A549 (cell line): Measurements from ENCODE around the gene CER1. TPM values are rescaled to one million over a fixed set of nuclear protein-coding genes. Genes with fewer than 3 reads are reported as not detected.

Experiments used
- ATAC-seq, 2 experiments: fragments of 200-7000 bp in 1 of 2; fragments of >200 bp in 1 of 2; cut with Nextera tagmentation in 1 of 2; cut with Tn5 transposase in 1 of 2; 3 replicates each; pipeline versions ENCODE4 v1.8.0 to v1.9.1; 2018 to 2020; ENCODE audit warnings: mild to moderate bottlenecking in 1 of 2, moderate library complexity in 1 of 2
- CTCF ChIA-PET: fragments of 300-600 bp; sonication (Branson Sonifier 250); formaldehyde crosslinking; extraction: SDS; loops from one replicate; lab custom pipeline; 2021; ENCODE audit warnings: antibody characterized with exemption, inconsistent platforms; lab: Yijun Ruan, JAX
- POLR2A ChIA-PET: fragments of 350-600 bp; formaldehyde crosslinking; extraction: SDS; loops from one replicate; lab custom pipeline; 2021; ENCODE audit warnings: antibody characterized with exemption, inconsistent platforms; lab: Yijun Ruan, JAX
- DNase-seq, 2 experiments: peaks; one replicate each; pipeline versions ENCODE4 v3.0.0 to v3.0.0-alpha.2; 2011 to 2016; ENCODE audit warnings: low read depth in 1 of 2, low spot score in 1 of 2
- FAIRE-seq: peaks from 2 replicates; lab custom pipeline; 2011; peaks lifted over from hg19 to GRCh38; lab: Jason Lieb, UNC
- H3K27ac ChIP-seq, 2 experiments: fragments of >200 bp; sonication (Bioruptor Twin); formaldehyde crosslinking; 3 replicates each; pipeline ENCODE4 v1.5.1; 2016 to 2017
- H3K4me1 ChIP-seq: fragments of >200 bp; sonication (Bioruptor Twin); formaldehyde crosslinking; 3 replicates; pipeline ENCODE4 v1.6.1; 2016
- H3K4me2 ChIP-seq: fragments of >200 bp; sonication (Bioruptor Twin); formaldehyde crosslinking; 3 replicates; pipeline ENCODE4 v1.6.1; 2016
- H3K4me3 ChIP-seq: fragments of >200 bp; sonication (Bioruptor Twin); formaldehyde crosslinking; 3 replicates; pipeline ENCODE4 v1.5.1; 2016
- H3K9me3 ChIP-seq: fragments of >200 bp; sonication (Bioruptor Twin); formaldehyde crosslinking; 3 replicates; pipeline ENCODE4 v1.6.1; 2016
- ATOH8 ChIP-seq: fragments of 250-450 bp; sonication (Bioruptor Pico); IDR thresholded peaks from 2 replicates; pipeline ENCODE4 v1.5.0; 2020; ENCODE audit warnings: low read depth, mild to moderate bottlenecking, moderate library complexity
- CHD4 ChIP-seq: fragments of 200-600 bp; sonication (generic); IDR thresholded peaks from 2 replicates; pipeline ENCODE4 v1.6.1; 2016; ENCODE audit warnings: antibody characterized with exemption, mild to moderate bottlenecking, borderline replicate concordance
- E2F6 ChIP-seq: IDR thresholded peaks from 2 replicates; pipeline ENCODE4 v1.6.1; 2012; ENCODE audit warnings: low read depth, borderline replicate concordance
- EP300 ChIP-seq, 2 experiments: fragments of >200 bp; sonication (Bioruptor Twin); formaldehyde crosslinking; IDR thresholded peaks; 2 replicates in 1 of 2; 3 replicates in 1 of 2; pipeline ENCODE4 v1.6.1; 2016 to 2017
- ESRRA ChIP-seq: fragments of 150-350 bp; IDR thresholded peaks from 2 replicates; pipeline ENCODE4 v1.6.1; 2014; ENCODE audit warnings: mild to moderate bottlenecking, low read length, borderline replicate concordance
- GATA3 ChIP-seq: IDR thresholded peaks from 2 replicates; pipeline ENCODE4 v1.6.1; 2012; ENCODE audit warnings: borderline replicate concordance
- HDAC2 ChIP-seq: fragments of 200-600 bp; sonication (generic); IDR thresholded peaks from 2 replicates; pipeline ENCODE4 v1.6.1; 2016
- MAX ChIP-seq: IDR thresholded peaks from 2 replicates; pipeline ENCODE4 v1.6.1; 2012
- MYC ChIP-seq: IDR thresholded peaks from 2 replicates; pipeline ENCODE4 v1.6.1; 2012; ENCODE audit warnings: mild to moderate bottlenecking, inconsistent platforms, low read length, improper control_type of control experiment, borderline replicate concordance
- PHF8 ChIP-seq: fragments of 200-600 bp; sonication (generic); IDR thresholded peaks from 2 replicates; pipeline ENCODE4 v1.6.1; 2016; ENCODE audit warnings: low read depth, mild to moderate bottlenecking, antibody characterized with exemption, moderate library complexity, borderline replicate concordance
- POLR2AphosphoS2 ChIP-seq: conservative IDR thresholded peaks from 2 replicates; pipeline ENCODE4 v1.6.1; 2012; ENCODE audit warnings: low read length, improper control_type of control experiment, inconsistent platforms
- RAD21 ChIP-seq, 2 experiments: fragments of >200 bp in 1 of 2; sonication (Bioruptor Twin) in 1 of 2; formaldehyde crosslinking in 1 of 2; IDR thresholded peaks in 1 of 2; conservative IDR thresholded peaks in 1 of 2; 2 replicates in 1 of 2; 3 replicates in 1 of 2; pipeline ENCODE4 v1.6.1; 2012 to 2018; ENCODE audit warnings: inconsistent platforms in 1 of 2
- RARB ChIP-seq: fragments of 250-450 bp; sonication (Bioruptor Pico); IDR thresholded peaks from 2 replicates; pipeline ENCODE4 v1.8.0; 2021; ENCODE audit warnings: mild to moderate bottlenecking, moderate library complexity
- RFX5 ChIP-seq: fragments of 450-650 bp; IDR thresholded peaks from 2 replicates; pipeline ENCODE4 v1.7.1; 2014; ENCODE audit warnings: antibody characterized with exemption, mild to moderate bottlenecking, moderate library complexity
- RNF2 ChIP-seq: fragments of 200-600 bp; sonication (generic); IDR thresholded peaks from 2 replicates; pipeline ENCODE4 v1.6.1; 2016; ENCODE audit warnings: low read depth, mild to moderate bottlenecking, antibody characterized with exemption, moderate library complexity, borderline replicate concordance
- SREBF2 ChIP-seq: fragments of 450-650 bp; IDR thresholded peaks from 2 replicates; pipeline ENCODE4 v1.6.1; 2014; ENCODE audit warnings: mild to moderate bottlenecking, moderate library complexity
- ZNF302 ChIP-seq: fragments of 250-450 bp; sonication (Bioruptor Pico); IDR thresholded peaks from 2 replicates; pipeline ENCODE4 v1.9.0; 2021; ENCODE audit warnings: inconsistent platforms, mild to moderate bottlenecking, moderate library complexity
- WGBS: methylation state at CpG from one replicate; pipeline ENCODE4 v1.1.6; 2017; ENCODE audit errors: missing lambda C conversion rate; 5-methylcytosine and 5-hydroxymethylcytosine counted together
- polyA plus RNA-seq, 4 experiments: library from polyadenylated mRNA; depleted of rRNA in 3 of 4; stranded (reverse); fragments of >200 nt; fragmentation: RNase III in 1 of 4; extraction: RNeasy Plus Mini Kit Qiagen cat#74134 plus additional on column Dnase treatment in 1 of 4; gene quantifications; 2 replicates in 3 of 4; 3 replicates in 1 of 4; pipeline ENCODE4 v1.2.3, GENCODE V29; 2011 to 2017
- TF ChIP-seq, protein P1 (sequence below): fragments of 250-450 bp; sonication (Bioruptor Pico); IDR thresholded peaks from 2 replicates; pipeline ENCODE4 v1.5.0; 2021; ENCODE audit warnings: mild to moderate bottlenecking, moderate library complexity, borderline replicate concordance
- TF ChIP-seq, protein P2 (sequence below): fragments of >200 bp; sonication (Bioruptor Twin); formaldehyde crosslinking; IDR thresholded peaks from 3 replicates; pipeline ENCODE4 v1.5.1; 2016

CER1 gene
- polyA plus RNA-seq, 2 of the 4 experiments (the other 2 are of a cell fraction), result not detected

DNA sequence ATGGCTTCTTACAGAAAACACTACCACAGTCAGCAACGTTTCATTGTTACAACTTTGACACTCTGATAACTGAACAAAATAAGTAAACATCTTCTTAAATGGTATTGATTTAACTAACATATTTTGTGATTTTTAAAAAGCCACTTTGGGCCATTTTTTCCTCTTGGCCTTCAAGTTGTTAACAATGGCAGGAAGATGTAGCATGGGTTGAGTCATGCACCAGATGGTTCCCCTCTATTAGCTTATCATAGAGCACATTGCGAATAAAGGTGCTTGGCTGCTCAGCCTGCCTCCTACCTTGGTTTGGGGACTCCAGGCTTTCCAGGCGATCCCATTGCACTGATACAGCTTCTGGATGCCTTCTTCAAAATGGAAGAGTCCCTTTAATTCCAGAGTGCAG lies 24.1 kb upstream of the CER1 start (continued):
- TF ChIP-seq, protein P1, sequence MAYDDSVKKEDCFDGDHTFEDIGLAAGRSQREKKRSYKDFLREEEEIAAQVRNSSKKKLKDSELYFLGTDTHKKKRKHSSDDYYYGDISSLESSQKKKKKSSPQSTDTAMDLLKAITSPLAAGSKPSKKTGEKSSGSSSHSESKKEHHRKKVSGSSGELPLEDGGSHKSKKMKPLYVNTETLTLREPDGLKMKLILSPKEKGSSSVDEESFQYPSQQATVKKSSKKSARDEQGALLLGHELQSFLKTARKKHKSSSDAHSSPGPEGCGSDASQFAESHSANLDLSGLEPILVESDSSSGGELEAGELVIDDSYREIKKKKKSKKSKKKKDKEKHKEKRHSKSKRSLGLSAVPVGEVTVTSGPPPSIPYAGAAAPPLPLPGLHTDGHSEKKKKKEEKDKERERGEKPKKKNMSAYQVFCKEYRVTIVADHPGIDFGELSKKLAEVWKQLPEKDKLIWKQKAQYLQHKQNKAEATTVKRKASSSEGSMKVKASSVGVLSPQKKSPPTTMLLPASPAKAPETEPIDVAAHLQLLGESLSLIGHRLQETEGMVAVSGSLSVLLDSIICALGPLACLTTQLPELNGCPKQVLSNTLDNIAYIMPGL (CRISPR knock-in tag), result no peak

GRCh38 chr9:14744768-14745167 lies 22.2 kb upstream of the CER1 start:
- H3K4me3 ChIP-seq, result no peak overlapping the region
- POLR2A ChIA-PET, result no interaction called here
- no peaks in the 10 kb centered on the region for H3K9me3 ChIP-seq
- ATAC-seq (no peak), FAIRE-seq (peak; percentile 36), DNase-seq (no peak)
- H3K4me1 ChIP-seq, result no peaks in the 10 kb centered on the region
- no peak for TF ChIP-seq RFX5
- no peak for TF ChIP-seq MYC
- no peak for TF ChIP-seq SREBF2
- no peak for TF ChIP-seq EP300 (IDR thresholded peaks at IDR 0.05)
- TF ChIP-seq CHD4, result no peak
- no peak for TF ChIP-seq PHF8
- TF ChIP-seq RARB, result no peak
- no peak for TF ChIP-seq POLR2AphosphoS2
- TF ChIP-seq RAD21 (conservative IDR thresholded peaks at IDR 0.05 in 1 of 2, IDR thresholded peaks at IDR 0.05 in 1 of 2), result no peak
- no peak for TF ChIP-seq HDAC2
- no peak for TF ChIP-seq GATA3
- no peak for TF ChIP-seq ESRRA
- no peak for TF ChIP-seq E2F6
- TF ChIP-seq ATOH8 (CRISPR knock-in tag), result no peak
- TF ChIP-seq, protein P2, sequence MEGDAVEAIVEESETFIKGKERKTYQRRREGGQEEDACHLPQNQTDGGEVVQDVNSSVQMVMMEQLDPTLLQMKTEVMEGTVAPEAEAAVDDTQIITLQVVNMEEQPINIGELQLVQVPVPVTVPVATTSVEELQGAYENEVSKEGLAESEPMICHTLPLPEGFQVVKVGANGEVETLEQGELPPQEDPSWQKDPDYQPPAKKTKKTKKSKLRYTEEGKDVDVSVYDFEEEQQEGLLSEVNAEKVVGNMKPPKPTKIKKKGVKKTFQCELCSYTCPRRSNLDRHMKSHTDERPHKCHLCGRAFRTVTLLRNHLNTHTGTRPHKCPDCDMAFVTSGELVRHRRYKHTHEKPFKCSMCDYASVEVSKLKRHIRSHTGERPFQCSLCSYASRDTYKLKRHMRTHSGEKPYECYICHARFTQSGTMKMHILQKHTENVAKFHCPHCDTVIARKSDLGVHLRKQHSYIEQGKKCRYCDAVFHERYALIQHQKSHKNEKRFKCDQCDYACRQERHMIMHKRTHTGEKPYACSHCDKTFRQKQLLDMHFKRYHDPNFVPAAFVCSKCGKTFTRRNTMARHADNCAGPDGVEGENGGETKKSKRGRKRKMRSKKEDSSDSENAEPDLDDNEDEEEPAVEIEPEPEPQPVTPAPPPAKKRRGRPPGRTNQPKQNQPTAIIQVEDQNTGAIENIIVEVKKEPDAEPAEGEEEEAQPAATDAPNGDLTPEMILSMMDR, result no peak
- TF ChIP-seq MAX, result no peak
- TF ChIP-seq RNF2, result no peak
- WGBS, result 39% methylated on average over 1 of the region's 1 CpG
- CTCF ChIA-PET, result no interaction called here
- no peak overlapping the region for H3K27ac ChIP-seq
- H3K4me2 ChIP-seq, result no peak overlapping the region

DNA sequence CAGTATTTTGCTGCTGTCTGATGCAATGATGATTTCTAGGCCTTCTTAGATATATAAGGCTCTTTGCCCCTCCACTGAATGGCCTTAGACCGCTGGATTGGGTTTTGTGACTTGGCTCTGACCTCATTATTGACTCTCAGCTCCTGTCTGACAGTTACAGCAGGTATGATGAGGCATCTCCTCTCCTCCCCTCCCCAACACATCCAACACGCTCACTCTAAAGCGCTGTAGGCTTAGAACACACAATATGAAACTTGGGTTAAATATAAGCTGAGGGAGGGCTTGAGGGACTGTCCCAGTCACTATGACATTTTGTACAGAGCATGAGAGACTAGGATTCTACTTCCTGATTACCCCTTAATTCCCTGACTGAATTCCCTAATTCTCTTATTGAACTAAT lies 18.8 kb upstream of the CER1 start:
- ChIA-PET POLR2A (no interaction called here), CTCF (interaction anchor here (1.1 kb wide), 1 partner anchor 29 kb away, joined by 3 read pairs; no protein-coding TSS in a partner anchor)
- no peak for ATAC-seq
- no peak overlapping the region for H3K27ac ChIP-seq
- H3K4me2 ChIP-seq, result no peak overlapping the region
- no peak for FAIRE-seq
- TF ChIP-seq ZNF302 (CRISPR knock-in tag) (no peak), SREBF2 (no peak)
- TF ChIP-seq, protein P1 (CRISPR knock-in tag), result no peak
- no peaks in the 10 kb centered on the region for H3K9me3 ChIP-seq
- no peak overlapping the region for H3K4me3 ChIP-seq
- no peak for DNase-seq
- no peaks in the 10 kb centered on the region for H3K4me1 ChIP-seq
- WGBS, result 65% methylated on average over 3 of the region's 3 CpGs
